Adrenal gland (tissue), 12 donors: ENCODE results near the gene KCNB1. TPM values are rescaled to one million over a fixed set of nuclear protein-coding genes. Genes with fewer than 3 reads are reported as not detected.

Source experiments
- DNase-seq, 7 donors: peaks; one replicate each; pipeline ENCODE4 v3.0.0-alpha.2; 2019 to 2020
- H3K27ac ChIP-seq, 5 donors: fragments of 200-600 bp; sonication (generic) in 4 of 5; 1 replicate in 3 of 5; 2 replicates in 2 of 5; pipeline versions ENCODE4 v1.5.1 to v1.8.0; 2016 to 2020; ENCODE audit warnings: mild to moderate bottlenecking in 1 of 5
- H3K27me3 ChIP-seq: fragments of 200-600 bp; 2 replicates; pipeline ENCODE4 v1.8.0; 2021
- H3K36me3 ChIP-seq, 2 donors: fragments of 200-600 bp; replicated peaks in 1 of 2; 1 replicate in 1 of 2; 2 replicates in 1 of 2; pipeline versions ENCODE4 v1.5.1 to v1.8.0; 2018 to 2022
- H3K4me1 ChIP-seq, 2 donors: fragments of 200-600 bp; replicated peaks in 1 of 2; 1 replicate in 1 of 2; 2 replicates in 1 of 2; pipeline versions ENCODE4 v1.5.1 to v1.8.0; 2018 to 2021
- H3K4me3 ChIP-seq, 4 donors: fragments of 200-600 bp; sonication (generic) in 3 of 4; one replicate each; pipeline ENCODE4 v1.5.1; 2016 to 2018
- H3K9me3 ChIP-seq, 3 donors: fragments of 200-600 bp; sonication (generic) in 1 of 3; replicated peaks in 1 of 3; 1 replicate in 2 of 3; 2 replicates in 1 of 3; pipeline versions ENCODE4 v1.5.1 to v1.8.0; 2016 to 2021
- POLR2A ChIP-seq, 2 donors: fragments of 450-650 bp; IDR thresholded peaks; one replicate each; pipeline ENCODE4 v1.6.1; 2017; ENCODE audit warnings: antibody characterized with exemption in 2 of 2, mild to moderate bottlenecking in 2 of 2, moderate library complexity in 1 of 2
- WGBS, 4 donors: extraction: QIAGEN DNeasy Blood & Tissue Kit in 2 of 4; methylation state at CpG; one replicate each; pipeline versions ENCODE4 v1.1.5 to v1.1.7; 2013 to 2017; 5-methylcytosine and 5-hydroxymethylcytosine counted together
- intact Hi-C, 2 donors: fragments of 100-400 bp; cut with DNase I; formaldehyde crosslinking; loops; one replicate each; pipeline versions ENCODE4 v1.14.1 to v1.15.0; 2022 to 2023
- polyA plus RNA-seq, 3 donors: library from polyadenylated mRNA; stranded (reverse); fragments of 200-250 nt in 2 of 3; fragments of 350-450 nt in 1 of 3; fragmentation: Illumina TruSeq in 1 of 3; extraction: RNeasy Lipid Tissue Mini Kit (QIAGEN cat#74804) in 1 of 3; gene quantifications; one replicate each; pipeline ENCODE4 v1.2.3, GENCODE V29; 2013 to 2014
- total RNA-seq, 9 donors: library from RNA; depleted of rRNA in 4 of 9; stranded (reverse); fragments of >200 nt in 4 of 9; fragments of 120-200 nt in 1 of 9; fragmentation: NEBNext Ultra II Directional in 1 of 9; extraction: Animal tissue kit (Norgen Biotek cat#: 25700) in 1 of 9; gene quantifications; one replicate each; pipeline versions ENCODE4 v1.1.0 to v1.2.4, GENCODE V29; 2013 to 2023
- TF ChIP-seq, protein P1 (sequence below), 6 experiments: fragments of 450-650 bp in 4 of 6; fragments of 200-600 bp in 2 of 6; sonication (generic) in 1 of 6; IDR thresholded peaks; 1 replicate in 5 of 6; 2 replicates in 1 of 6; pipeline versions ENCODE4 v1.5.1 to v1.8.0; 2016 to 2021; ENCODE audit warnings: antibody characterized with exemption in 6 of 6, mild to moderate bottlenecking in 2 of 6, moderate library complexity in 1 of 6
- donor health status: healthy with polysubstance abuse.
- donor health status: Bipolar disorder and iron deficiency.
- donor health status: DM: yes; HTN: yes; CAD: no.
- donor health status: DM: no; HTN: no; CAD: no.
- donor health status: DM: no; HTN: no; CAD: no.
- donor health status: DM: yes; HTN: yes; CAD: no.

KCNB1 gene
- total and polyA plus RNA-seq, 12 donors: 0.11 to 8.2 (median 1.3) TPM

DNA sequence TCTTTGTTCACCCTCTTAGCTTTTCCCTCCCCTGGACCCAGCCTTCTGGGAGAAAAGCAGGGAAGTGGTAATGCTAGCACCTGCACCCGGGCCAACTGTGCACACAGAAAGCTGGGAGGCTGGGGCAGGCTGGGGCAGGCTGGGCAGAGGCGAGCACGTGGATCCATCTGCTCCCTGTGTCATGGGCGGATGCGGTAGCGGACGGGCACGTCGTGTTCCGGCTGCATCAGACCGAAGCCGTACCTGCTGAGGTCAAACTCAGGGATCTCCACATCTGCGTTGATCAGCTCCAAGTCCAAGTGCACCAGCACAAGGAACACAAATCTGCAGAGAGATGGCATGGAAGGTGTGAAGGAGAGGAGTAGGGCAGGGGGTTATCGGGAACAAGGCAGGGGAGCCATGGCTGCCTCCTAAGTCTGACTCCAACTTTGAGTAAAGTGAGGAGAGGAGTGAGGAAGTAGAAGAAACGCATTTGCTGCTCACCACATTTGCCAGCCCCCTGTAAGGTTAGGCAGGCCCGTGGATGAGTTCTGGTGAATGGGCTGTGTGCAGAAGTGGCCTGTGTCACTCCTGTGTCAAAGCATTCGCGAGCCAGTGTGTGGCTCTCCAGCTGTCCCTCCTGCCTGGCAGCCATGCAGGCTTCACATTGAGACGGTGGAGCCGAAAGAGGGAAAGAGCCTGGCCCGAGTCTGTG lies 25.4 kb upstream of the KCNB1 start:
- intact Hi-C loops: no loop called here
- H3K4me1 ChIP-seq: peaks cover 0 to 8% of the 10 kb centered on the region in 2 donors
- 65 to 79% (median 73%) methylated on average over 16 to 21 of the region's 21 CpGs for WGBS, 4 donors
- peaks cover 7% of the 10 kb centered on the region for H3K27me3 ChIP-seq
- no peak for TF ChIP-seq POLR2A (IDR thresholded peaks at IDR 0.05)
- TF ChIP-seq, protein P1, sequence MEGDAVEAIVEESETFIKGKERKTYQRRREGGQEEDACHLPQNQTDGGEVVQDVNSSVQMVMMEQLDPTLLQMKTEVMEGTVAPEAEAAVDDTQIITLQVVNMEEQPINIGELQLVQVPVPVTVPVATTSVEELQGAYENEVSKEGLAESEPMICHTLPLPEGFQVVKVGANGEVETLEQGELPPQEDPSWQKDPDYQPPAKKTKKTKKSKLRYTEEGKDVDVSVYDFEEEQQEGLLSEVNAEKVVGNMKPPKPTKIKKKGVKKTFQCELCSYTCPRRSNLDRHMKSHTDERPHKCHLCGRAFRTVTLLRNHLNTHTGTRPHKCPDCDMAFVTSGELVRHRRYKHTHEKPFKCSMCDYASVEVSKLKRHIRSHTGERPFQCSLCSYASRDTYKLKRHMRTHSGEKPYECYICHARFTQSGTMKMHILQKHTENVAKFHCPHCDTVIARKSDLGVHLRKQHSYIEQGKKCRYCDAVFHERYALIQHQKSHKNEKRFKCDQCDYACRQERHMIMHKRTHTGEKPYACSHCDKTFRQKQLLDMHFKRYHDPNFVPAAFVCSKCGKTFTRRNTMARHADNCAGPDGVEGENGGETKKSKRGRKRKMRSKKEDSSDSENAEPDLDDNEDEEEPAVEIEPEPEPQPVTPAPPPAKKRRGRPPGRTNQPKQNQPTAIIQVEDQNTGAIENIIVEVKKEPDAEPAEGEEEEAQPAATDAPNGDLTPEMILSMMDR (IDR thresholded peaks at IDR 0.05): no peak
- no peaks in the 10 kb centered on the region for H3K36me3 ChIP-seq
- no peak for DNase-seq
- no peak overlapping the region for H3K4me3 ChIP-seq
- H3K9me3 ChIP-seq: no peaks in the 10 kb centered on the region
- H3K27ac ChIP-seq: no peak overlapping the region

GRCh38 chr20:49505518-49505917 lies 23.1 kb upstream of the KCNB1 start:
- no peak overlapping the region for H3K27ac ChIP-seq
- H3K27me3 ChIP-seq: peaks cover 7% of the 10 kb centered on the region
- DNase-seq: peak in 5 of 7 donors; percentile 28 to 77 (median 35)
- 7 to 24% (median 21%) methylated on average over 5 to 9 of the region's 9 CpGs for WGBS, 4 donors
- H3K4me3 ChIP-seq: no peak overlapping the region
- TF ChIP-seq, protein P1 (IDR thresholded peaks at IDR 0.05): no peak
- TF ChIP-seq POLR2A (IDR thresholded peaks at IDR 0.05): no peak
- H3K4me1 ChIP-seq: peaks cover 0 to 8% of the 10 kb centered on the region in 2 donors
- no peaks in the 10 kb centered on the region for H3K9me3 ChIP-seq
- H3K36me3 ChIP-seq: no peaks in the 10 kb centered on the region
- intact Hi-C loops: no loop called here

GRCh38 chr20:49503176-49503575 lies 20.7 kb upstream of the KCNB1 start:
- no peaks in the 10 kb centered on the region for H3K36me3 ChIP-seq
- no peak for TF ChIP-seq POLR2A (IDR thresholded peaks at IDR 0.05)
- no peak overlapping the region for H3K4me3 ChIP-seq
- H3K27ac ChIP-seq: no peak overlapping the region
- H3K4me1 ChIP-seq: peaks cover 0 to 8% of the 10 kb centered on the region in 2 donors
- no peaks in the 10 kb centered on the region for H3K9me3 ChIP-seq
- intact Hi-C loops: no loop called here
- no peak for DNase-seq
- 70 to 78% (median 76%) methylated on average over 6 of the region's 6 CpGs for WGBS, 4 donors
- peaks cover 7% of the 10 kb centered on the region for H3K27me3 ChIP-seq

GRCh38 chr20:49501917-49502316 lies 19.4 kb upstream of the KCNB1 start:
- peaks cover 0 to 8% of the 10 kb centered on the region in 2 donors for H3K4me1 ChIP-seq
- no peaks in the 10 kb centered on the region for H3K36me3 ChIP-seq
- intact Hi-C loops: no loop called here
- no peak overlapping the region for H3K4me3 ChIP-seq
- H3K27ac ChIP-seq: no peak overlapping the region
- H3K27me3 ChIP-seq: peaks cover 7% of the 10 kb centered on the region
- DNase-seq: no peak
- no peaks in the 10 kb centered on the region for H3K9me3 ChIP-seq
- WGBS, 4 donors: 63 to 79% (median 68%) methylated on average over 3 of the region's 3 CpGs
- TF ChIP-seq POLR2A (IDR thresholded peaks at IDR 0.05): no peak
- TF ChIP-seq, protein P1 (IDR thresholded peaks at IDR 0.05): no peak

GRCh38 chr20:49497398-49497669 lies 14.9 kb upstream of the KCNB1 start:
- DNase-seq: no peak
- intact Hi-C loops: no loop called here
- Histone ChIP-seq H3K36me3 (no peaks in the 10 kb centered on the region), H3K9me3 (no peaks in the 10 kb centered on the region), H3K27me3 (no peaks in the 10 kb centered on the region), H3K4me1 (no peaks in the 10 kb centered on the region), H3K4me3 (no peak overlapping the region), H3K27ac (no peak overlapping the region)
- no peak for TF ChIP-seq POLR2A (IDR thresholded peaks at IDR 0.05)
- TF ChIP-seq, protein P1 (IDR thresholded peaks at IDR 0.05): no peak
- WGBS, 4 donors: 27 to 40% (median 38%) methylated on average over 1 of the region's 1 CpG; no CpG with 5 or more reads in 1 of the 4 donors
